Activated naive CD4-positive, alpha-beta T cell treated with anti-CD3 and anti-CD28 coated beads, Interleukin-2, amount 10 ng/mL, durations not matched to agents 7 days and 5 days (primary cell): ENCODE results near the gene RAB33A.
"Not testable (repeated sequence)": the region's sequence is repeated elsewhere in the genome, so short reads cannot be mapped to it uniquely, and the experiment has no call there.

Experiments
- CTCF ChIA-PET: fragments of 350-600 bp; sonication (Branson Sonifier 250); formaldehyde crosslinking; loops from one replicate; lab custom pipeline; 2021; ENCODE audit warnings: antibody characterized with exemption; lab: Charles Lee
- DNase-seq: peaks from one replicate; pipeline ENCODE4 v3.0.0-alpha.2; 2020
- H3K27ac Mint-ChIP-seq: one replicate; pipeline ENCODE4 v1.8.0; 2021; ENCODE audit warnings: mild to moderate bottlenecking, moderate library complexity, mixed read lengths
- H3K27me3 Mint-ChIP-seq: one replicate; pipeline ENCODE4 v1.8.0; 2021; ENCODE audit warnings: mild to moderate bottlenecking, mixed read lengths
- H3K36me3 Mint-ChIP-seq: one replicate; pipeline ENCODE4 v1.8.0; 2021; ENCODE audit warnings: mixed read lengths
- H3K4me1 Mint-ChIP-seq: one replicate; pipeline ENCODE4 v1.8.0; 2021; ENCODE audit warnings: mixed read lengths
- H3K4me3 Mint-ChIP-seq: one replicate; pipeline ENCODE4 v1.8.0; 2021; ENCODE audit warnings: mild to moderate bottlenecking, moderate library complexity, mixed read lengths
- H3K9me3 Mint-ChIP-seq: one replicate; pipeline ENCODE4 v1.8.0; 2021; ENCODE audit warnings: mixed read lengths

The RAB33A gene

DNA sequence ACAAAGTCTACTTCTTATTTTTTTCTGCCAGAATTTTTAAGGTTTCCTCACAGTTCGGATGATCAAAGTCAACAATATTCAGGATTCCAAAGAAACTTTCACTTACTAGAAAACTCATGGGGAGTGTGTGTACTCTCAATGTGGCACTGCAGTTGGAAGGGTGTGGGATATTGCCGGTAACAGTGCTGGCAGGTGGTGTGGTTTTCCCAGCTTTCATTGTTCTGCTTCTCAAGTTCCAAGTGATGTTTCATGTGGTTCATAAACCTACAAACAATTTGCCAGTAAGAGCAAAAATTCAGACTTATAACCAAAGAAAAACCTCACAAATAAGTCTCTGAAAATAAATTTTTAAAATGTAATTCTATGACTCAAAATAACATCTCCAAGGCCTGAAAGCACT, 57.1 kb downstream of the RAB33A start:
- CTCF ChIA-PET: interaction anchor here (0.6 kb wide), 1 partner anchor 304 kb away, joined by 3 read pairs; no protein-coding TSS in a partner anchor
- Mint-ChIP-seq H3K36me3 (peaks cover 23% of the 10 kb centered on the region), H3K9me3 (no peaks in the 10 kb centered on the region), H3K27ac (no peak overlapping the region), H3K4me3 (no peak overlapping the region), H3K4me1 (no peaks in the 10 kb centered on the region), H3K27me3 (no peaks in the 10 kb centered on the region)
- no peak for DNase-seq

DNA sequence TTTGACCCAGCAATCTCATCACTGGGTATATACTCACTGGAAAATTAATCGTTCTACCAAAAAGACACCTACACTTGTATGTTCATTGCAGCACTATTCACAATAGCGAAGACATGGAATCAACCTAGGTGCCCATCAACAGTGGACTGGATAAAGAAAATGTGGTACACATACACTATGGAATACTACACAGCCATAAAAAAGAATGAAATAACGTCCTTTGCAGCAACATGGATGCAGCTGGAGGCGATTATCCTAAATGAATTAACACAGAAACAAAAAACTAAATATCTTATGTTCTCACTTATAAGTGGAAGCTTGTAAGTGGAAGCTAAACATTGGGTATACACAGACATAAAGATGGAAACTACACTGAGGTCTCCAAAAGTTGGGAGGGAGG, 59.4 kb downstream of the RAB33A start:
- H3K27me3 Mint-ChIP-seq, H3K9me3 Mint-ChIP-seq, H3K4me1 Mint-ChIP-seq, H3K4me3 Mint-ChIP-seq, DNase-seq, CTCF ChIA-PET, H3K27ac Mint-ChIP-seq: not testable (repeated sequence)
- peaks cover 24% of the 10 kb centered on the region for H3K36me3 Mint-ChIP-seq
